NCI-H82 (cell line): ENCODE data around the gene AKNAD1.

ENCODE experiments used
- DNase-seq: peaks from one replicate; lab custom pipeline; 2025; lab: John Stamatoyannopoulos, UW

AKNAD1 gene

DNA sequence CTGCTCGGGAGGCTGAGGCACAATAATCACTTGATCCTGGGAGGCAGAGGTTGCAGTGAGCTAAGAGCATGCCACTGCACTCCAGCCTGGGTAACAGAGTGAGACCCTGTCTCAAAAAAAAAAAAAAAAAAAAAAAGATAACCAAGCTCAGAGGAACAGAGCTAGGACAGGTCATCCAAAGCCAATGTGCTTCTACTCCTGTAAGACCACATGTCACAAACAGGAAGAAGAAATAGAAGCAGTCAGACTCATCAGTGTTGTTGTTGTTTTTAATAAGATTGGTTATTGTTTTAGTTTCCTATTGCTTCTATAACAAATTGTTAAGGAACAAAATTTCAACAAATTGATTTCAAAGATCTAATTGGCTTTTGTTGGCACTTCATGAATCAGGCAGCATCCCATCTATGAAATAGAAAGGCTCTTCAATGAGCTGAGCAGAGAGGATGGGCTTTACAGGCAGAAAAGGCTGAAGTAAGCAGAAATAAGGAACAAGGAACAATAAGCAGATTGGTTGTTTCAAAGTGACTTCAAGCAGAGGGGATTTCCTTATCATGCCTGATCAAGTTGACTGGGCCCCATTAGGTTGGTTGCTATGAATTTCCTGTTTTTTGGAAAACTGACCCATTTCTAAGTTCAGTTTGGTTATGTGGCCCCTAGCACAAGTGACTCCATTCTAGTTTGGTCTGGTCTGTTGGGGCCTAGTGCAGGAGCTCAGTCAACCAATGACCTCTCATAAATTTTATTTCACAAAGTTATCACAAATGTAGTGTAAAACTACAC lies 6.0 kb upstream of the AKNAD1 start:
- DNase-seq, result peak; percentile 66

DNA sequence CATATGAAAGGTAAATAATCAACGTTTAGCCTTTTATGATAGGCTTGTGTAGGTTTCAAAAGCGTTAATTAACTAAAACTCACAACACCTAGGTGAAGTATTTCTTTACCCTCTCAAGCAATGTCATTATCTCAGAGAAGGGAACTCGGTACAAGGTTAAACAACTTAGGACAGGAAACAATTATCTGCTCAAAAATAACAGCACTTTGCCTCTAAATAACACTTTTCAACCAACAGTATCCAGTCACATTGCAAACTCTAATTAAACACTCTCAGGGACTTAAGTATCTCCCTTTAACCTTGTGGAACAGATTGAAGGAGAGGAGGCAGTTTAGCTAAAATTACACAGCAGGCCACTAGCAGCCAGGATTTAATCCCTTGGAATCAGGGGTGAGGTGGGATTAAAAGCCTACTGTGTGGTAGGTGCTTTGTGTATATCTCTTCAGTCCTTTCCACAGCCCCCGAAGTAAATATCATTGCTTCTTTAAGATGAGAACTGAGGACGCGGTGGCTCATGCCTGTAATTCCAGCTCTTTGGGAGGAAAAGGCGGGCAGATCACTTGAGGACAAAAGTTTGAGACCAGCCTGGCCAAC lies 5.2 kb upstream of the AKNAD1 start:
- DNase-seq, result peak; percentile 99

DNA sequence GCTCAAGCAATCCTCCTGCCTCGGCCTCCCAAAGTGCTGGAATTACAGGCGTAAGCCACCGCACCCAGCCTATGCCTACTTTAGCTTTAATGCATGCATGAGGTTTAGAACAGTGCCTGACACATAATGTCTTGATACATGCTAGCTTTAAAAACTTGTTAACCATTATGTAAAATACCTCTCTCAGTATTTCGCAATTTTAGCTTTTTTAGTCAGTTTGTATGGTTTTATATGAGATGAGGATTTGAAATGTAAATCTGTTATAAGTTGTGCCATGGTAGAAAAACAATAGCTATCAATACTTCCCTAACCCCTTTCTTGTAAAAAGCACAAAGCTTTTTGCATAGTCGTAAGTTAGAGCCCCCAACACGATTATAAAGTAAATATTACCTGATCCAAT lies 4.7 kb upstream of the AKNAD1 start:
- DNase-seq, result no peak

DNA sequence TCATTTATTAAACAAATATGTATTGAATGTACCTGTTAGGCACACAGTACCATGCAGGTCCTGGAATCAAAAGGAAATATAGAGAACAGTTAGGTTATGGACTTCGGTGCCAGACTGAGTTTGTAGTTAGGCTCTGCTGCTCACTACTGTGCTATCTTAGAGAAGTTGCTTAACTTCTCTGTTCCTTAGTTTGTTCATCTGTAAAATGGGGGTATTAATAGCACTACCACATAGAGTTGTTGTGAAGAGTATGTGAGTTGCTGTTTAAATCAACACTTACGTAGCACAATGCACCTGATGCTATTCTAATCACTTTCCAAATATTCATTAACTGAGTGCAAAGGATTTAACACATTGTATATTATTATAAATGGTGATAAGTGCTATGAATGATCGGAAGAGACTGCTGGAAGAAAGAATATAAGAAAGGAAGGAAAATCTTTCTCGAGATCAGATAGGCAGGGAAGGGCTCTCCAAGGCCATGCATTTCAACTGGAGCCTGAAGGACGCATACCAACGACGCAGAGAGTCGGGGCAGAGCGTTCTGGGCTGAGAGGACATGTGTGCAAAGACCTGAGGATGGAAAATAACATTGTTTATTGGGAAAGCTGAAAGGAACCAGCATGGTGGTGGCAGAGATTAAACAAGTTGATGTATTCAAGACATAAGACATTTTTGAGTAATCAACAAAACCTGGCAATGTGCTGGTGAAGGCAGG lies 3.5 kb upstream of the AKNAD1 start:
- DNase-seq, result no peak

DNA sequence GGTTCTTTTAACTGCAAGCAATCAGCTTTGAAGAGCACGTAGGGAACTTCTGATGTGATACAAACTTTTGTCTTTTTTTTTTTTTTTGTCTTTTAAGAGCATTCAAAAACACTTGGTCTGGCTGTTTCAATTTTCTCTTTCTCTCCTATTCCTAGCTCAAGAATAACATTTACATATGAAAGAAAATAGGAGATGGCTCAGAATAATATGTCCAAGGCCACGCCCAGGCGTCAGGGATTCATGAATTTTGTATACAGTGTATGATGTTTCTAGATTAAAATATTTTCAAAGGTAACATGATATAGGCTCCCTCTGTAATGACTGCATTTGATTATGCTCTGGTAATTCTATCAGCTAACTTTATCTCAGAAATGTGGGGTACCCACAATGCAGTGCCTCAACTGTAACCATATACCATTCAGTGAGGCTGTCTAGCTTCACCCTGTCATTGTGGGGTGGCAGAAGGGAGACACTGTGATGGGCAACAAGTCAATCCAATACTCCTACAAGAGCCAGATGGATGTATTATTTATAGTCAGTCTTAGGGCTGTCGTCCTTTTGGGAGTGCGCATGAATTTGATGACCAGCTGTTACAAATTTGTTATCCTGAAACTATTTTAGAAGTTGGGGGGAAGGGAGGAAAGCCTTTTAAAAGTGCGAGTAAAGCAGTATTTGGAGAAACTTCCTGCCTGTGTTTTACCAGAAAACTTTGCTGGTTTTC lies 1.5 kb upstream of the AKNAD1 start:
- DNase-seq, result peak; percentile 95

DNA sequence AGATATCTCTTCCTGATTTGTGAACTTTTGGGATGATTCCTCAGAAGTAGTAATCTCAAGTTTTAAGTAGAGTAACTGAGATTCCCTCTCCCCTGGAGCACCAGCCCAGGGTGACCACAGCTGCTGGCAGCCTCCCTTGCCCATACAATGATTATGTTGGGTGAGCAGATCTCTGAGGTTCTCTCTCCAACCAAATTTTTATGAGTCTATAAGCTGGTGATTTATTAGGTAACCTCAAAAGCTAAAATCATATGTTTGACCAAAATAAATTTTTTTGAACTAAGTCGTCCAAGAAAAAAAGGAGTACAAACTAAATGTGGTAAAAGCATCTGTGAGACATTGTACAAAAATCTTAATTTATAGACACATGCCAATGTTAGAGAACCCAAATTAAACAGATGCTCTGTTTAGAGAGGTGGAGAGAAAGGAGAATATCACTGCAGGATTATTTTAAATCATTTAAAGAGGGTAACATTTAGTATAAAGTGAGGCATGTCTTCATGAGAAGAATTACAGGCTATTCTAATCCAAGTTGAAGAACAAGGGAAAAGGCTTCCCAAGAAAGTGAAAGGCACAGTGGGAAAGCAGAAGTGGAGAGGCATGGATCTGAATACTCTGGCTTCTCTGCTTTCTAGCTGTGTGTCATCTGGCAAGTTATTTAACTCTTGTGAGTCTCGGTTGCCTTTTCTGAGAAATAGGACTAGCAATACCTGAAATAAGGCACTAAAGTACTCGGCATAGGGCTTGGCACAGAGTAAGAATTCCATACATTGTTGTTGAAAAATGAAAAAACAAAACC lies 2.5 kb downstream of the AKNAD1 start:
- no peak for DNase-seq

DNA sequence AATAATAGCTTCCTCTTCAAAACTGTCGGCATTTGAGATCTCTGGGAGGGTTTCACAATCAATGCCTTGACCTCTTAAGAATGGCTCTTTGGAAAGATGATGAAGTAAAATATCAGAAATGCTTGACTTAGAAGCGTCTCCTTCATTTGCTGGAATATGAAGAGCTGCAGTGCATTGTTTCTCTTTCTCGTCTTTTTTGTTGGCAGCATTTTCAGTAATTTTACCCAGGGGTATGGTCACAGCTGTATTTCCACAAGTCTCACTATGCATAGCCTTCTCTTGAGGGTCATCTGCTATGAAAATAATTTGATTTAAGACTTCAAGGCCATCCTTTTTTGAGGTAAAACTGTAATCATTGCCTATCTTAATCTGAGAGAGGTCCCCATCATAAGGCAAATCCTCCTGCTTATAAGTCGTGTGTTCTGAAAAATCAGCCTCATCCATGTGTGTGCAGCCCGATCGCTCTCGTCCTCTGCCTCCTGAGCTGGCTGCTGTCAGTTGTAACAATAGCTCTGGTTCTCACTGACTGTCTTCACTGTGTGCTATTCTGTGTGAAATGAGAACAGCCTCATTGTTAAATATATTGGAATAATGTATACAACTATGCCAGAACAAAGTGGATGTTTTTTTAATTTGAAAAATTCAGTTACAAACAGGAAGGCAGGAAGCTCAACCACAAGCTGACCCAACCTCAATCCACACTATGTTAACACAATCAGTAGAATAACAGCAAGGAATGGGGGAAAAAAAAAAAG lies 4.5 kb downstream of the AKNAD1 start:
- DNase-seq, result no peak

DNA sequence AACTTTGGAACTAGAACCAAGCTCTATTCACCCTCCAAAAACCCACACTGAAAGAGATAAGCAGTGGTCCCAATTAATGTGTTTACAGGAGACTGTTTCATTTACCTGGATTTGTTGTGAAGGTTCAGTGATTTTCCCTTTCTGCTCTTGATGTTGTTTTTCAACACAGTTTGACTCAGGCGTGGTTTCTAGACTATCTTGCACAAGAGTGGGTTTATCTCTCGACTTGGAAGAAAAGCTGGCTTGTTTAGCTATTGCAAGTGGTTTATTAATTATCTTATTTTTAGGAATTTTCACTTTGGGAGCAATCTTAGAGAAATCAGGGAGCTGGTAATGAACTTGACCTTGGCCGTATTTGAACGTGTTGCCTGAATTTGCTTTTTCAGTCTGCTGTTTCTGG lies 5.3 kb downstream of the AKNAD1 start:
- DNase-seq, result no peak

DNA sequence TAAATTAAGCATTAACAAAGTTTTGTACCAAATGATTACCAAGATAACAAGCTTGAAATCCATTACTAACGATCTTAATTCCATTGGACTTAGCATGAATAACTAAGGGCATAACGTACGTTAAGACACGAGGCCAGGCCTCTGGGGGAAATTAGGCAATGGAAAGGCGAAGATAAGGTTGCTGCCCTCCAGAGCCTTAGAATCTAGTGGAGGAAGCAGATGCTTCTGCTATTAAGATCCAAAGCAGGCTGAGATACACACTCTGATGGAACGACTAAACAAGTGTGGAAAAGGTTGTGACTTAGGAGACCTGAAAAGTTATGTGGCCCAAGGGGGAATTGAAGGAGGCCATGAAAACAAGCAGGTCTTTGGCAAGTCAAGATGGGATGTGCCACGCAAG lies 6.0 kb downstream of the AKNAD1 start:
- no peak for DNase-seq

DNA sequence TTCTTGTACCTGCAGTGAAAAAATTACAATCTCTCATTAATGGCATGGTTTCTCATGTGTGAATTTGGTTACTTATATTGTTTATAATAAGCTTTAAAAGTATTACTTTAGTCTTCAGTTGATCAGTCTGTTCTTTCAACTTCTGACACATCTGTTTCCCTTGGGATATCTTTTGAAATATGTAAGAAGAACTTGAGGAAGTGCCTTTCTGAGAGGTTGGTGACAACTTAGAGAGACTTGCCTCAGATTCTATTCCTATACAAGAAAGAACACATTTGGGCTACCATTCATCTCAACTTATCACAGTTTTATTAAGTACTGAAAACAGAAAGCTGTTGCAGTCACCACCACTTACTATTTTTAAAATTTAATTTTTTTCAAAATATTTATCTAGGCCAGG lies 8.1 kb downstream of the AKNAD1 start:
- DNase-seq, result no peak

DNA sequence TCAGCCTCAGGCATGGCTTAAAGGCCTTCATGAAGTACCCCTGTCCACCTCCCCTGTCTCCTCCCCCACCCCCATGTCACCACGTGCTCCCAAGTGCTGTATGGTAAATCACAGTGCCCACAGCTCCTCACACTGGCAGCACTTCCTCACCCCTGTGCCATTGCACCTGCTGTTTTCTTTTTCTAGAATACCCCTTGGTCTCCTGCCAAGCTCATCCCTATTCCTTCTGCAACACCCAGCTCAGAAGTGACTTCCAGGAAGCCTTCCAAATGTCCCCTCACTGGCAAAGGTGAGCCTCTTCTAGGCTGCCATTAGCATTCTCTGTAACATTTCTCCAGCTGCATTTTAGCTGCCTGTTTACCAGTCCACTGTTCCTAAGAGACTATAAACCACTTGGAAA lies 9.4 kb downstream of the AKNAD1 start:
- no peak for DNase-seq

DNA sequence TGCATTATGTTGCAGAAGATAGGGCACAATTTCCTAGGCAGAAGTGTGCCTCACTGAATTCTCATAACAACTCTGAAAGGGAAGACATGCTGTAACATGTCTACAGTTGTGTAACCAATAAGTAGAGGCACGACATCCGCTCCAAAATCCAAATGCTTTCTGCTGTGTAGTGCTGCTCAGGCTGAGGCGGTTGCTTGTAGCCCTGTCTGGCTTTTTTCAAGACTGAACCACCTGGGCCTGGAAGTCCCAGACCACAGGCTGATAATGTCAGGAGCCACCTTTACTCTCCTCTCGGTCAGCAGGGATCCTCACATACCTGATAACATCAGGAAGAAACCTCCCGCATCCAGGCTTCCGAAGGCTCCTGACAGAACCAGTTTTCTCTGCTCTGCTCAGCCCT lies 10.9 kb downstream of the AKNAD1 start:
- no peak for DNase-seq

DNA sequence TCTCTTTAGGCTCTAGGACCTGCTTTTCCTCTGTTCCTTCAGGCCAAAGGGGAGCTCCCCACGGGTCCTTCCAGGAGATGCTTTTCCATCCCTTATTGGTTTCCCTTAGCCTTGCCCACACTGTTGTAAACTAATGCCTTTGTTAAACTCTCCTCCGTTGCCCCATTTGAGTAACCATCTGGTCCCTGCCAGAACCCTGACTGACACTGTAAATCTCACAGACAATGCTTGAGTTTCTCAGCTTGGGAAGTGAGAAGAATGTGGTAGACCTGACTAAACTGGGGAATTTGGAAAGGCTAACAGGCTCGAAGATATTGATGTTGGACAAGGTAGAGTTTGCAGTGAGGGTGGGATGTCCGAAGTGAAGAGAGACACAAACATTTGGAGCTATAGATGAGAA lies 11.4 kb downstream of the AKNAD1 start:
- DNase-seq, result peak; percentile 58

DNA sequence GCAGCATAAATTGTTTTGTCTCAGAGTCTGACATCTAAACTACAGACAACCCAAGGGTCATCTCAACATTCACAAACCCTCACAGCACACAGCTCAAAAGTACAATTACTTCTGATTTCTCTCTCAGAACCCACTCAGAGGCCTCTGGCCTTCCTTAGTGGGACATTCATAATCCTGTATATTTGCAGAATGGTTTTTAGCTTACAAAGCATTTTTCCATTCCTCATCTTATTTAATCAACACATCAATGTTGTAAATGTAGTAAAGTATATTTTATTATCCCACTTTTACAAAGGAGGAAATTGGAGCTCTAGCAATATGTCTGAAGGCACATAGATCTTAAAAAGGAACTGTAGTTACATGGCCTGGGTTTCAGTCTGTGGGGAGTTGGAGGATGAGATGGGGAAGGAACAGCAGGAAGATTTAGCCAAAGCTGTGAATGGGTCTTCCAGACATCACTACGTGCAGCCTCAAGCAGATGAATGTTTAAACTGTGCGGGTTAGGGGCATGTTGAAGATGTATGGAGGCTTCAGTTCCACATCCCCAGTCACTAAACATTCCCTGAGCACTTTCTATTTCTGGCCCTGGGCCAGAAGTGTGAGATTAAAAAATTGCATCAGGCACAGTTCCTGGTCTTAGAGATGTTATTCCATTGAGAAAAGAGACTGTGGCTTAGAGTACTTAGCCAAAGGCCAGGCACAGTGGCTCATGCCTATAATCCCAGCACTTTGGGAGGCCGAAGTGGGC lies 13.3 kb downstream of the AKNAD1 start:
- peak; percentile 82 for DNase-seq

DNA sequence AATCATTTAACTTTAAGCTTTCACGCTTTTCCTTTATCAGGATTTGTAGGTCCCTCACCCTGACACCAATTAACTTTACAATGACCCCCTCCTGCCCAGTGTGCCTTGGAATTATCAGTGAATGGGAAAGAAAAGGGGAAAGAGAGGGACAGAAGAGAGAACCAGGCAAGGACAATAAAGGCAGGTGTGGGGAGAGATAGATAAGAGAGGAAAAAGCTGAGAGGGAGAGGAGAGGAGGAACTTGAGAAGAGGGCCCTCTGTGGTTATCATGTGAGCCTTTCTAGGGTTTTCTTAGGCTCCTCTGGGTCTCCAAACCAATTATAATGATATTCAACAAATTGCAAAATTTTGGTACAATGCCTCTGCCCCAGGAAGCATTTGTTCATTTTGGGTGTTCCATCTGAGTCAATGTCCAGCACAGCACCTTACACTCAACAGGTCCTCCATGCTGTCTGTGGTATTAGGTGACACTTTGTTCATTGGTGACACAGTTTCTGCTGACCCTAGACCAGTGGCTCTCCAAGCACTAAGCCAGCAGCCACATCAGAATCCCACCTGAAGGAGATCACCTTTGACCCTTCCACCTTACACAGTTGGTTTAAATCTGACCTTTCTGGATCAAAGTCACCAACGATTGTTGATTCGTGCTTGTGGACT lies 14.2 kb downstream of the AKNAD1 start:
- DNase-seq, result no peak

DNA sequence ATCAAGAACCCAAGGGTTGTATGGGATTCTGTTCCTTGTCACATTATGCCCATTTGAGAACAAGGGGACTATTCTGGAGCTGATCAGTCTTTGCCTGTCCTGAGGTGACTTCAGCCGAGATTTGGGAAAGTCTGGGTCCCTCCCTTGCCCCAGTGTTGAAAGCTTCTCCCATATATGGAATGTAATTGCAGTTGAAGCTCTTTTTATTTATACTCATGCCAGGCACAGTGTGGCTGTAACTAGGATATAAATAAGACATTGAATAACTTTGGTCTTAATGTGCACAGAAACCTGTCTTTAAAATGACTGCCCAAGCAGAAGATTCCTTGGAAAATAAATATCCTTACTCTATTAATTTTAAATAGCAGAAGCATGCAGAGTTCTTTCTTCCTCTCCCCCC lies 15.2 kb downstream of the AKNAD1 start:
- no peak for DNase-seq

DNA sequence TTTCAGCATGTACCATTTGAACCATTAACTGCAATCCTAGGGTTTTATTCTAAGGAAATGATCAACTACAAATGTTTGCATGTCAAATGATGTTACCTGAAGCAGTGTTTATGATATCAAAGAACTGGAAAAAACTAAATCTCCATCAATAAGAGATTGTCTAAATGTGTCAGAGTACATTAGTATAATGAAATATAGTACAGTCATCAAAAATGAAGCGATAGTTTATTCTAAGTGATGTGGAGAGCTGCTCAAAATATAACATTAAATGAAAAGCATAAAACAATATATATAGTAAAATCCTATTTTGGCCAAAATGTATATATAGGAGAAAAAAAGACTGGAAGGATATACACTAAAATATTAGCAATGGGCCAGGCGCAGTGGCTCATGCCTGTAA lies 24.0 kb downstream of the AKNAD1 start:
- no peak for DNase-seq

DNA sequence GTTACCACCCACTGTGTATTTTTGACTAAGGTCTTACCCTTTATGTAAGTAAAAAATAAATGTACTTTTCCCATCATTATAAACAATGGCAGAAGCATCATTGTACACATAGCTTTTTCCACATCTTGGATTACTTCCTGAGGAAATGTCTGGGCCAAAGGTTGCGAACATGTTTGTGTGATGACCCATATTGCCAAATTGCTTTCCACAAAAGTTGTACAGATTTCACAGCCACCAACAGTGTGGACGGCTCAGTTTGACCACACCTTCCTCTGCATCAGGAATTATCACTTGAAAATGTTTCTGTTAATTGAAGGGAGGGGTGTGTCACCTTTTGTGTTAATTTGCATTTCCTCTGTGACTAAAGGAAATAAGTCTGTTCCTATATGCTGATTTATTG lies 25.7 kb downstream of the AKNAD1 start:
- DNase-seq, result no peak

DNA sequence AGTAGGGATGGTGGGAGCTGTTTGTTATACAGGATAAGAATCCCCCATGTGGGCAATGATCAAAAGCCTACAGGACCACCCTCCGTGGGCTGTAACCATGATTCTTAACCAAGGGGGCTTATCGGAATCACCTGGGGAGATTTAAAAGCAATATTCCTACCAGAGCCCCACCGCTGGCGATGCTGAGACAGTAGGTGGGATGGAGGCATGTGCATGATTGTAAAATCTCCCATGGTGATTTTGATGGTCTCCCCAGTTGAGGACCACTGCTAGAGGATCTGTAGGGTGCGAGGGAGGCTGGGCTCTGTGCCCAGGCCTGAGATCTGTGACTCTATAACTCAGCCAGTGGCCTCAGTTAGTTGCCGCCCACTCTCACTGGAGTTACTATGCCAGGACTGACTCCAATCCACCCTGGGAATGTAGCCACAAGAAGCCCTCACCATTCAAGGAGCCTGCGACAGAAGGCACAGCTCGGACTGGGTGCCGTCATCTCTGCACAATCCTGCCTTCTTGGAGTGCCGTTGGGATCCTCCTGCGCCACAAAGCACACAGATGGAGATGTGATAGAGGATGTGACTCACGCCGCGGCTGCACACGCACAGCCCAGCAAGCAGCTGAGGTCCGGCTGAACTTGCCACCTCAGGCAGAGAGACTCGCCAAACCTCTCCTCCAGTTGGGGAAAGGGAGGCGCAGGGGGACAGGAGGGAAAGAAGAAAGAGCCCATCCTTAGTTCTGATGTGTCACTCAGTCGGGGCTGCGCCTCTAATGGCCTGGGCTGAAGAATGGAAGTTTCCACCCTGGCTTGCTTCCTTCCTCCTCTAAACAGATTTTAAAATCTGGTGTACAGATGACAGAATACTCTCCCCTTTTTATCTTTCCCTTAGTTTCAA lies 26.5 kb downstream of the AKNAD1 start:
- DNase-seq, result peak; percentile 41
